AG08395 (cell line): ENCODE results near the gene GCH1.
"Not testable (repeated sequence)": the region's sequence is repeated elsewhere in the genome, so short reads cannot be mapped to it uniquely, and the experiment has no call there.

Experiments used
- DNase-seq: peaks from one replicate; pipeline ENCODE4 v3.0.0; 2012; ENCODE audit warnings: mixed read lengths, low spot score

The GCH1 gene

GRCh38 chr14:54818201-54819133, 84.2 kb downstream of the GCH1 start:
- peak; percentile 78 for DNase-seq

- DNase-seq = no peak
Measured at GRCh38 chr14:54817506-54817905, 85.1 kb downstream of the GCH1 start.

GRCh38 chr14:54816450-54816849, 86.2 kb downstream of the GCH1 start:
- no peak for DNase-seq

- DNase-seq = no peak
Measured at GRCh38 chr14:54815515-54815914, 87.1 kb downstream of the GCH1 start.

GRCh38 chr14:54815016-54815415, 87.6 kb downstream of the GCH1 start:
- peak; percentile 40 for DNase-seq

- DNase-seq = no peak
Measured at GRCh38 chr14:54814076-54814475, 88.5 kb downstream of the GCH1 start.

GRCh38 chr14:54813081-54813480, 89.5 kb downstream of the GCH1 start:
- no peak for DNase-seq

GRCh38 chr14:54812617-54813016, 90.0 kb downstream of the GCH1 start:
- no peak for DNase-seq

GRCh38 chr14:54809767-54810166, 92.9 kb downstream of the GCH1 start:
- DNase-seq = no peak

- no peak for DNase-seq
Measured at GRCh38 chr14:54808326-54809161, 94.1 kb downstream of the GCH1 start.

GRCh38 chr14:54807881-54808280, 94.7 kb downstream of the GCH1 start:
- DNase-seq = no peak

- no peak for DNase-seq
Measured at GRCh38 chr14:54807428-54807827, 95.2 kb downstream of the GCH1 start.

- DNase-seq = no peak
Measured at GRCh38 chr14:54806616-54807015, 96.0 kb downstream of the GCH1 start.

- peak; percentile 88 for DNase-seq
Measured at GRCh38 chr14:54805445-54806322, 96.9 kb downstream of the GCH1 start.

- no peak for DNase-seq
Measured at GRCh38 chr14:54805070-54805444, 97.6 kb downstream of the GCH1 start.

- no peak for DNase-seq
Measured at GRCh38 chr14:54804538-54805041, 98.0 kb downstream of the GCH1 start.

- DNase-seq = no peak
Measured at GRCh38 chr14:54803926-54804537, 98.6 kb downstream of the GCH1 start.

GRCh38 chr14:54803396-54803795, 99.2 kb downstream of the GCH1 start:
- DNase-seq = no peak

- DNase-seq = not testable (repeated sequence)
Measured at GRCh38 chr14:54801482-54801881, 101.1 kb downstream of the GCH1 start.

- DNase-seq = no peak
Measured at GRCh38 chr14:54798465-54799124, 104.0 kb downstream of the GCH1 start.

- no peak for DNase-seq
Measured at GRCh38 chr14:54797986-54798385, 104.6 kb downstream of the GCH1 start.
